Fibroblast of skin of left quadriceps (primary cell): ENCODE data around the gene MARK1.
A peak's percentile ranks its signal among the peaks of the same experiment; 100 is the strongest.

Experiments
- DNase-seq, 2 experiments: peaks; one replicate each; pipeline ENCODE4 v3.0.0-alpha.2; 2013; ENCODE audit warnings: low read depth in 2 of 2

The MARK1 gene

DNA sequence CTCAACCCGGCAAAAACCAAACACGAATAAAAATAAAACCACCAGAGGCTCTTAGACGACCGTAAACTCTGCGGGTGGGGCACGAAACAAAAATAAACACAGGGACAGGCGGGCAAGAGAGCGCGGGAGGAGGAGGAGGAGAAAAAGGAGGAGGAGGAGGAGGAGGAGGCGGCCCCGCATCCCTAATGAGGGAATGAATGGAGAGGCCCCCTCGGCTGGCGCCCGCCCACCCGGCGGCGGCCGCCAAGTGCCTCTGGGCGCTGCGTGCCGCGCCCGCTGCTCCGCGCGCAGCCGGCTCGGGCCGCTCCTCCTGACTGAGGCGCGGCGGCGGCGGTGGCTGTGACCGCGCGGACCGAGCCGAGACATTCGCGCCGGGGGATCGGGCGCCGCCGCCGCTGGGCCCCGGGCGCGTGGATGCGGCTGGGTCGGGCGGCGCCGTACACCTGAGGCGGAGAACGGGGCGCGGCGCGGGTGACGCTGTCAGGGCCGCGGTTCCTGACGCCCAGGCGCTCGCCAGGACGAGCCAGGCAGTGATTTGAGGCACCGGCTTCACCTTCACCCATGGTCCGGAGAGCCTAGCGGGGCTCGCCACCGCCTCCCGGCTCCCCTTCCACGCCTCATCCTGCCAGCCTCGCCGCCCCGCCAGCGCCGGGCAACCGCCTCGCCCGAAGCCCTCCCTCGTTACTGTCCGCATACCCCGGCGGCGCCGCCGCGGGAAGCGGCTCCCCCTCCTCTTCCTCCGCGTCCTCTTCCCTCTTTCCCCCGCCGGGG, at the start of gene MARK1:
MARK1 (plus strand) TSS at position 229 of the 771 bp plus-strand sequence. CDS start 687 bp downstream, outside the sequence.
- peak in 1 of 2 experiments; percentile 6 for DNase-seq

DNA sequence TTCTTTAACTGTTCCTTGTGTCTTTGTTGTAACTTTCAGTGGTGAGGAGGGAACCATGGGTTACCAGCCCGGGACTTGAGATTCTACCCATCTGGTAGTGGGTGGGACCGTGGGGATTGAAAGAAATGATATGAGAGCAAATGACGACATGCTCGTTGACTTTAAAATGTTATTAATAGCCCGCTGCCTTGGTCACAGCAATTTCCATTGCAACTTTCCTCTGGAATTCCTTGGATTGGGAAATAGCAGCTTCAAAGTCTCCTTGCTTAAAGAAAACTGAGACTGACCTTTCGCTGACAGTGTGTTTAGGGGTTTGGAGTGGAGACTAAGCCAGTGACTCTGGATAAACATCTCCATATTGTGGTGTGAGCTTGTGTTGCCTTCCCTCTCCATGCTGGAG, 44.2 kb upstream of the MARK1 start:
- DNase-seq: no peak

DNA sequence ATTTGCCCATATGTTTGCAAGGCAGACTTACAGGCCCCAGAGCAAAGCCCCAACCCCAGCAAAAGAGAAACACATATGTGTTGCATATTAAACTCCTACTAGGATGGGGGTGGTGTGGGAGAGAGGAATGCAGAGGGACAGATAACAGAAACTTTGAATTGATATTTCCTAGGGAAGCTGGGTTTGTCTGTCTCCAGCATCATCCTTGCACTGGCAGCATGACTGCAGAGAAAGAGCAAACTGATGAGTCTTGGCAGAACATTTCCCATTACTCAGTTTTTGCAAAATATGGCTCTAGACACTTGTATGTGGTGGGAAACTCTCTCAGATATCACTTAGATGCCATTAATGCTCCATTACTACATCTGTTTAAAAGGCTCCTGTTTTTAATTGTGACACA, 43.8 kb upstream of the MARK1 start:
- no peak for DNase-seq

DNA sequence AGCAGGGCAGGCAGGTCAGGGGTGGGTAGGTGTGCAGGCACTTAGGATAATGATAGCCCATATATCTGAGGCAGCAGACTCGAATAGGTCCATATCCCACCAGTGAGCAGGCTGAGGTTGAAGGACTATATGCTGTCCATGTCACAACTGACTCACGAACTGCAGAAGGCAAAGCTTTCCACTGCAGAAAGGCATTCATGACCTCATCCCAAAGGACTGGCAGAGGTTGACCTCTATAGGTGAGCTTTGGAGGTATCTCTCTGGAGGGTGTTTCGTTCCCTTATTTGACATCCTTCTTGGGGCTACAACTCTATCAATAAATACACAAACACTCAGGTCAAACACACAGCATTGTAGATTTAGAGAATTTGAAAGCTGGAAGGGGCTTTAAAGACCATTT, 42.8 kb upstream of the MARK1 start:
- DNase-seq: no peak

DNA sequence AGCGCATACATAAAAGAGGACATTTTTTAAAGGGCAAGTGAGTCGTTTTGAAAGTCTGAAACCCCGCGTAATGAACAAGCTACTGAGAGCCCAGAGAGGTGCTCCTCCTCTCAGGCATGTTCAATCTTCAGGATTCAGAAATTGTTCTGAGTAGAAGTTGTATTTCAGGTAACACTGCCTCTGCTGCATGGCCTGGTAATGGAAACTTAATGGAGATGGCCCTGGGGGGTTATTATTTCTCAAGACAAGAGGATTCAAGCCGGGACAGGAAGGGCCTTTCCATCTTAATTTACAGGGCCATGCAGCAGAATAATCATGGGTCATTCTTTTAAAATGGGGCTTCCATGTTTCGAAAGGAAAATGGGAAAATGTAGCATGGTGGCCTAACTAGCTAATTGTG, 42.1 kb upstream of the MARK1 start:
- no peak for DNase-seq

DNA sequence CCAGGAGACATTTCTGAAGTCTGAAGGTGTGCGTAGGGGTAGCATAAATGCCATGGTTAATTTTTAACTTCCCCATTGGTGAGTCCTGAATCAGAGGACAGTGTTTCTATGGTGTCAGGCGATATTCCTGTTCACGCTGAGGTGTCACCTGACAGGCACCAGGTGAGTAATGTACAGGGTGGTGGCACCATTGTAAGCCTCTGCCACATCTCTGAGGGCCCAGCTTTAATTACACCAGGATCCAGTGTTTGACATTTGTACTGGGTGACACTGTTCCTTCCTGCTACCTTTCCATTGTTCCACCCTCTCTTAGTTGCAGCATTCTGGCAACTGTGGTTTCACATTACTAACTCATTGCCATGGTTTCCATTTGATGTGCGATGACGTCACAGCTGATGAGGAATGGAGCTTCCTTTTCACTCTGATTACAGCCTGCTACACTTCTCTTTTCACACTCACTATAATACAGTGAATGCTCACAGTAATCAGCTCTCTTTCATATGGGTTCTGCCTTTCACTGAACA, 40.6 kb upstream of the MARK1 start:
- DNase-seq: peak in 1 of 2 experiments; percentile 15

DNA sequence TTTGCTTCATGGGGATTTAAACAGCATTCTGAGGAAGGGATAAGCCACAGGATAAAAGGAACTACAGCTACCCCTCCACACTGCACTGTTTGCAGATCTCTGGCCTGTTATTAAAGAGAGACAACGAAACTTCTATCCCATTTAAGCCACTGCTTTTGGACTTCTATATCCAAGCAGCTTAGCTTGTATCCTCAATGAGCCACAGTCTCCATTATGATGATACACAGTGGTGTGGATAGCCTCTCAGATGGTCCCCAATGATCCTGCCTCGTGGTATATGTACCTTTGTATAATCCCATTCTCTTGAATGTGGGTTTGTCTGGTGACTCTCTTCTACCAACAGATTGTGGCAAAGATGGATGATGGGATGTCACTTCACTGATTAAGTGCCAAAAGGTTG, 36.0 kb upstream of the MARK1 start:
- DNase-seq: no peak

DNA sequence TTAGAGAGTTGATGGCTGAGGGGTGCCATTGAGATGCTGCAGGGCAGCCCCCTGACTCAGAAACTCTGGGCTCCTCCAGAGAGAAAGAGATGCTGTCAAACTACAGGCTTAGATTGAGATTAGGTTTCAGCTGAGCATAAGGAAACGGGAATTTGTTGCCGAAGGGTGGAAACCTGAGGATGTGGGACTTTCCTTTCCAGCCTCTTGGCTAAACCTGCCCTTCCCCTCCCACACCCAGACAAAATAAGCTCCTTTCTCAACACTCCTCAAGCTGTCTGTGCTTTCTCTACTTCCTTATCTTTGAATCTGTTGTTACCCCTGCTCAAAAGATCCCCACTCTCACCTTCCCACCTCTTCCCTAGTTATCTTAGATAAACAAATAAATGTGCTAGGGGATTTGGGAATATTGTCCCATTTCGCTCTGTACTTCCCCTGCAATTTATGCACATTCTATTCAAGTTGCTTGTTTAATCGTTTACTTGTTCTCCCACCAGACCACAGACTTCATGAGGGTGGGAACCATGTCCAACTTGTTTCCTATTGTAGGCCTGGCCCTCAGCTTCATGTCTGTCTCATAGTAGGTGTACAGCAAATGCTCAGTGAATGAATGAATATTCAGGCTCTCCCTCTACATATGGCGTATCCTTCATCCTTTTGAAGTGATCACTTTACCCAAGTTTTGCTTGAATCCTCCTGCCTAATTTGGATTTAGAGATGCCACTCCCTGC, 30.6 kb upstream of the MARK1 start:
- DNase-seq: no peak

DNA sequence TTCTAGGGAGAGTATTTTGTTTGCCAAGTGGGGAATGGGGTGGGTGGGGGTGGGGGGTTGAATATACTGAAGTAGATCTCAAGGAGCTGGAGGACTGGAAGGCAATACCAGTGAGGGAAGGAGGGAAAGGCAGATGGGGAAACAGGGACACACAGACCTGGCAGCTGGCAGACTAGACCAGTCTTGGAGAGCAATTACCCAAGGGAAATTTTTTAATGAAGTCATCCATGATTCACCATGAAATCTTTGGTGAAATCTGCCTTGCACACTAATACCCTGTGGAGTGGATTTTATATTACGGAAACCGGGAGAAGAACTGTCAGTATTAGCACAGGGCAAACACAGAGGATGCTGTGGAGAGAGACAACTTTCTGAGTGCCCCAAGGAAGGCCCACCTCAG, 29.7 kb upstream of the MARK1 start:
- no peak for DNase-seq

DNA sequence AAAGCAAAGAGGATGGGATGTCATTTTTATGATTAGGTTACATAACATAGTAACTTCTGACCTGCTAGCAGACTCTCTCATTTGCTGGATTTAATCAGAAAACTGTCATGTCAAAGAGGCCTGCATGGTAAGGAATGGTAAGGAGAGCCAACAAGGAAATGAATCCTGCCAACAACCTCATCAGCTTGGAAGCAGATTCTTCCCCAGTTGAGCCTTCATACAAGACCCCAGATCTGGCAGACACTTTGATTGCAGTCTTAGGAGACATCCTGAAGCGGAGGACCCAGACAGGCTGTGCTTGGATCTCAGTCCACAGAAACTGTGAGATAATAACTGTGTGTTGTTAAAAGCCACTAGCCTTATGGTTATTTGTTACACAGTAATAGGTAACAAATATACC, 27.6 kb upstream of the MARK1 start:
- no peak for DNase-seq

DNA sequence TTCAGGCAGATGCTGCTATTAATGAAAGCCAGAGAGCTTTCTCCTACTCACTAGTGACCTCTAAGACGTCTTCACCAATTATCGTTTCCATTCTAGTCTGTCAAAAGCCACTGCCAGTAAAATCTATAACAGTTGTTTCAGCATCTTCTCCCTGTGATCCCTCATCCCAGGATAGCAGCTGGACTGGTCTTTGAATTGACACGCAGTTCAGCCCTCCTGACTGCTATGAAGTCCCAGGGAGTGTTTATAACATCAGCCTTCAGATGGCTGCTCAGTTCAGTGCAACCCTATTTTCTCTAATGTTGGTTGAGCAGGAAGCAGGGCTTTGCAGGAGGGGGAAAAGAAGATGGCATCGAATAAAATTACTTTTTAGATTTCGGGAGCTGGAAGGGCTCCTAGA, 23.6 kb upstream of the MARK1 start:
- DNase-seq: no peak

DNA sequence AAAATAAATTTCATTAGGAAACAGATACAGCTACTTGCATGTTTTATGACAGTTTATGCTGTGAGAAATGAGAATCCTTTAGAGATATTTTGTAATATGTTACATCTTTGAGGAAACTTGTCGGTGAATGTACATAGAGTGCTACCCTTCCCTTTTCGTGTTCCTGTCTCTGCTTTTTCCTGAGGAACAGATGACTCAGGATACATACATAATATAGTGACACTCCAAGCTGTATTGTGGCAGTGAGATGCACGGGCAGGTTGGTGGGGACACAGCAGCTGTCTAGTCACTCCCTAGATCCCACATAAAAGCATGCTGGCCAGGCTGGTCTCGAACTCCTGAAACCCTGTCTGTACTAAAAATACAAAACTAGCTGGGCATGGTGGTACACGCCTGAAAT, 20.9 kb upstream of the MARK1 start:
- no peak for DNase-seq

DNA sequence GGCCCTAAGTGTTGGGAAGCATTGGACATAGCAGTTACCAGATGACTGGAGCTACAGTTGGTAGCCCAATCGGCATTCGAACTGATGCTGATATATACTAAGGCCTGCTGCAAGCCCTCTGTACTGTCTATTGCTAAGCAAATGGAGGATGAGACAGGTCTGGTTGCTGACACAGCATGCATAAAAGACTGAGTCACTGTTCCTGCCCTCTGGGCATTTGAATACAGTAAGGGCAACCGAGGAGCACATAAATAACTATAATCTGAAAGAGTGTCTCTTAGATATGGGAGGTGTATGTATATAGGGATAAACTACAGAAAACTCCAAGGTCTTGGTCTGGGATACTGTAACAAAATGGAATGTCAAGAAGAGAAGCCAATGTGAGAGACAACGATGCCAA, 16.8 kb upstream of the MARK1 start:
- DNase-seq: no peak

DNA sequence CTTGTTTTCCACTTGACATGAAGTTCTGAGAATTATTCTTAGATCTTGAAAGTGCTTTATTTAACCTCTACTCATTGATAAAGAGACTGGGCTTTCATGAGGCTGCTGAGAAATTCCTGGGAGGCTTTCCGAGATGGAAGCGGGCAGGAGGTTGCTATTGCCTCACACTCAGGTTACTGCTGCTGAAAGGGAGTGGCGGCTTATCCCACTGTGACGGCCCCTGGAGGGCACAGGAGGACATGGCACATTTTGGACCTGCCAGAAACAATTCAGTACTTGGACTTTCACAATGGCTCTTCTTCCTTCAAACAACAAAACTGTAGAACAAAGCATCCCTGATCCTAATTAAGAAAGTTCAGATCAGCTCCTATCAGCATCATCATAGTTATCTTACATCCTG, 16.2 kb upstream of the MARK1 start:
- no peak for DNase-seq

DNA sequence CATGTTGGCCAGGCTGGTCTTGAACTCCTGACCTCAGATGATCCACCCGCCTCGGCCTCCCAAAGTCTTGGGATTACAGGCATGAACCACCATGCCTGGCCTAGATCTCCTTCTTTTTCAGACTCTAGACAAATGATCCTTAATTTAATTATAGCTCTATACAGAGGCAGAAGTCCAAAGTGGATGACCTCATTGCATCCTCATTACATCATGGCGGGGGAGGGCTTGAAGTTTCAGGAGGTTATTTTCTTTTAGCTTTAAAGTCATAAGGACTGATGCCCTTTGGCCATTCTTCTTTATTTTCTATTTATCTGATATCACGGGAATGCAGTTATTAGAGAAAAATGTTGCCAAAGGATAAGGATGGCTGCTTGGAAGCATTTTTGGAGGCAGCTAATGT, 14.1 kb upstream of the MARK1 start:
- no peak for DNase-seq

DNA sequence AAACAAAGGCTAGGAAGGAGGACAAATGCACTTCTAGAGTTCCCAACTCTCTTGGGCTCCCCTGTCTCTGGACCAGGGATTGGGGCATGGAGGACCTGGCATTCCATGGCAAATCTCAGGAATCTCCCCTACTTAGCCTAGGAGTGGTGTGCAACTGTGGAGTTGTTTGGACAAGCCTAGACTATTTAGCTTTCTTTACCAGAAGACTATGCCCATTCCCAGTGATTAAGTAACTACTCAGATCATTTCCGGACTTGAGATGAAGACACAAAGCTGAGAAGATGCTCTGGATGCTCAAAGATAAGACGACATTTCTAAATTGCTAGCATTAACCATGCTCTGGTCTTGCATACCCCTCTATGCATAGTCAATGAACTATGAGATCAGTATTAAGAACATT, 13.7 kb upstream of the MARK1 start:
- no peak for DNase-seq

DNA sequence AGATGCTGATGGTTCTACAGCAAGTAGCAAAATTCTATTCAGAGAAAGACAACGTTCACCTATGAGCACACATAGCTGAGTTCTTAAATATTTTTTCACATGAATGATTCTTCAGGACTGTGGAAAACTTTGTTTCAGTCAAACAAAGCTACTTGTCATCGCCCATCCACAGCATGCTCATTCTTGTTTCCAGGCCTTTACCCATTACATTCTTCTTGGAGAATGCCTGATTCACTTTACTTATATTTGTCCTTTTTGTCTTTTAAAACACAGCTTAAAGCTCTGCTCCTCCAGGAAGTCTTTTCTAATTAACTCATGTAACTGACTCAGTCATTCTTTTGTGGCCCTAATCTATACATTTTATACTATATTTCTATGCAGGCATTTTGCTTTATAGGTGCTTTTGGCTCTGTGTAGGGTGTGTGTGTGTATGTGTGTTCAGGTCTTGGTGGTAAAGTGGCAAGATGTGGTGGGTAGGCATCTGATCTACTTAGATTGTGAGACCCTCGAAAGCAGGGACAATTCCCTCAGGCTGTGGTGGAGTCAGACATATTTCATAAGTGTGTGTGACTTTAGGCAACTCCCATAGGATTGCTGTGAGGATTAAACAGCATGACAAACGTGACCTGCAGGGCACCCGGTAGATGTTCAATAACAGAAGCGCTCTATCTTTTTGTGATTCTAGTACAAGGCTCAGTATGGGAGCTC, 11.8 kb upstream of the MARK1 start:
- DNase-seq: no peak

DNA sequence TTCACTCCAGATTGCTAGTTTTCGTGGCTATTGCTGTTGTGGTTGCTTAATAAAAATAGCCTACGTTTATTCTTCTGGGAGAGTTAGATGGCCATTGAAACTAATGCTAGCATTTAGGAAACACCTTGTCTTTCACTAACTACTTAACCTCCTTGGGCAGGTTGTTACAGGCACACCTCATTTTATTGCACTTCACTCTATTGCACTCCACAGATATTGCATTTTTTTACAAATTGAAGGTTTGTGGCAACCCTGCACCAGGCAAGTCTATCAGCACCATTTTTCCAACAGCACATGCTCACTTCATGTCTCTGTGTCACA, 11.3 kb upstream of the MARK1 start:
- DNase-seq: no peak

DNA sequence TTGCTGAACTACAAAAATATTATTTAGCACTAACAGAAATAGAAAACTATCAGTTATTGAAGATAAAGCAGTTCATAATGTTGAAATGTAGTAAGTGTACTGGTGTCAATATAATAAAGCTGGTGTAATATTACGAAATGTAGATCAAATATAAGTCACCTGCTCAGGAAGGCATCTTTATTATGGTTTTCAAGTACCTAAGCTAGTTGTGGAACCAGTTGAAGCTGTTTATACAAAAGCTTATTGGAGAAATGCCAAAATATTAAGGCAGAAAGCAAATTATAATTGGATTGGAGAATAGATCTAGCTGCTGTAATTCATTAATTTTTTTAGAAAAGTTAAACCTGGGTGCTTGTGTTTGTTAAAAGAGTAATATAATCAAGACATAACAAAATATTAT, 6.2 kb upstream of the MARK1 start:
- no peak for DNase-seq

DNA sequence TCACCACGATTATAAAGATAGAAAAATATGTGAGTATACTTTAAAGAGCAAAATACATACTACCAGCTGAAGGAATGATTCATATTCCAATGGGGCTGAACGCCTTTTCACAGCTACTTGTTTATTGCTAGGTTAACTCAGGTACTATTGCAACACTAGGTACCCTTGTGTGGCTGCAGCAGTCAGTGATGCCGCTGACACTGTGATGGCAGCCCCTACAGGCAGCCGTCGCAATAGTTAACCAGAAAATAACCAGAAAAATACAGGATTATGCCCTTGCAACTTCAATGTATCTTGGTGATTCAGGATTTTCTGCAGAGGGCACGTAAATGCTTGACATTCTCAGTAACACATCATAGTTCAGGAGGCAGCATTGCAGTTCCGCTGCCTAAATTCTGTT, 1.6 kb upstream of the MARK1 start:
- no peak for DNase-seq

DNA sequence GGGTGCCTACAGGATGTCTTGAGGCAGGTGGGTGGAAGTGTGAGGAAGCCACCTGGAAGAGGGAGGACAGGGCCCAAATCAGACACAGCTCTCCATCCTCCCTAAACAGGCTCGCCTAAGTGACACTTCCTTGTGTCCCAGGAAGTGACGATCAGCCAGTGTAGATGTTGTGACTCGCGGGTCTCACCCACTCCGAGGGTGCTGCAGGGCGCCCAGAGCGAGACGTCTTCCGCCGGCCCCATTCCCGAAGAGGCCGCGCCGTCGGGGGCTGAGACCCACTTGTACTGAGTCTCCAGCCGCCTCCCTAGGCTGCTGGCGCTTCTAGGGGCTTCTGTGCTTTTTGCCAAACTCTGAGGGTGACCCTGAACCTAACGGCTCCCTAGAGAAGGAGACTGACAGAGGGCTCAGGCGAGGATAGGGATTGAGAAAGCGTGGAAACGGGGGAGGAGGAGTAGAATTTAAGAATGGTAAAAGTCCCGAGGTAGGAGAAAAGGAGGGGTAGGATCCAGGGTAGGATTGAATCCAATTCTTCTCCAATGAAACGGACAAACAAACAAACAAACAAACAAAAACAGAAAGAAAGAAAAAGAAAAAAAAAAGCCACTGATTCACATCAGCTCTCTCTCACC, 543 bp upstream of the MARK1 start:
- DNase-seq: no peak
